ENCODE data around the gene NUP93.

GRCh38 chr16:56722200-56722842 lies 7.6 kb upstream of the NUP93 start:
- TF ChIP-seq EZH2 (IDR thresholded peaks at IDR 0.05) (no peak), POLR2AphosphoS5 (IDR thresholded peaks at IDR 0.05; ENCODE audit: borderline replicate concordance, low read depth, low read length) (no peak)
